ENCODE data around the gene FSIP1. TPM values are rescaled to one million over a fixed set of nuclear protein-coding genes. Genes with fewer than 3 reads are reported as not detected.

The FSIP1 gene
- total and polyA plus RNA-seq, 4 donors: 3.6 to 7.3 (median 5.1) TPM

DNA sequence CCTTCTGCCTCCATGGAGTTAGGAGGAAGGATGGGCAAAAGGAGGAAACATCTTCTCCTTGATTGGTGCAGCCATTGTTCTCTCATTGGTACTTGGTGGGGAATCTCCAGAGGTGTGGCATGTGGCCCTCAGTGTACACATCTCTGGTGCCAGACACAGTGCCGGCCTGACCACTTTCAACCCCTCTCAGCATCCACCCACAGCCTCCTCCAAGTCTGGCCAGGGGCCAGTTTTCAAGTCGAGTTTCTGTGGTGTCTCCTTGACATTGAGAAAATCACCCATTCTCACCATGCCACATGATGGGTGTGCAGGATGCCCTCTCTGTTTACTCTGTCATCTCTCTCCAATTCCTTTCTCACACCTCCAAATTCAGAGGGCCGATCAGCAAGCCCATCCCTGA, 12.8 kb upstream of the FSIP1 start:
- Histone ChIP-seq H3K4me1 (ENCODE audit: control insufficient read depth, insufficient read depth, low read length) (no peaks in the 10 kb centered on the region), H3K36me3 (ENCODE audit: control insufficient read depth, insufficient read depth, low read length) (no peaks in the 10 kb centered on the region)

DNA sequence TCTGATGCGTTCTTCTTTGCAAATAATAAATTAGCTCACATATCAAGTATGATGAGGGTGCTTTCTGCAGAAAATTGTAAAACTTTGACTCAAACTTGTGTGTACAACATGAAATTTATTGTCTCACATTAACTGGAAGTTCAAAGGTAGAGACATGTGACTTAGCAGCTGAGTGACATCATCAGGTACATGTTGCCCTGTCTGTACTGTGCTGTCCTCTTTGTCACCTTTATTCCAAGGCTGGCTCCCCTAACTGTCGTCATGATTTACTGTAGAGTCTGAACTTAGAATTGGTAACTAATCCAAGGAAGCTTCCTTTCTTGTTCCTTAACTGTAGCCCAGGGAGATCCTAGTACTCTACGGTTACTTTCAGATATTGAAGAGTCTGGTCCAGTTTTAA, 12.3 kb upstream of the FSIP1 start:
- H3K9me3 ChIP-seq (ENCODE audit: control insufficient read depth, insufficient read depth, low read length): no peaks in the 10 kb centered on the region
- no peaks in the 10 kb centered on the region for H3K36me3 ChIP-seq (ENCODE audit: control insufficient read depth, insufficient read depth, low read length)
- WGBS (ENCODE audit: insufficient coverage): no CpG with 5 or more reads among the region's 3 CpGs
- no peak overlapping the region for H3K4me3 ChIP-seq (ENCODE audit: low read depth, low read length)
- no peaks in the 10 kb centered on the region for H3K27me3 ChIP-seq (ENCODE audit: control insufficient read depth, insufficient read depth, low read length)
- no peaks in the 10 kb centered on the region for H3K4me1 ChIP-seq (ENCODE audit: control insufficient read depth, insufficient read depth, low read length)
- no peak for DNase-seq (ENCODE audit: low read depth in 4 of 6, low spot score in 6 of 6)
- H3K27ac ChIP-seq (ENCODE audit: low read depth, low read length): no peak overlapping the region

More for the DNA sequence above, 12.8 kb upstream of the FSIP1 start:
- no peaks in the 10 kb centered on the region for H3K9me3 ChIP-seq (ENCODE audit: control insufficient read depth, insufficient read depth, low read length)
- H3K27me3 ChIP-seq (ENCODE audit: control insufficient read depth, insufficient read depth, low read length): no peaks in the 10 kb centered on the region
- H3K27ac ChIP-seq (ENCODE audit: low read depth, low read length): no peak overlapping the region
- H3K4me3 ChIP-seq (ENCODE audit: low read depth, low read length): no peak overlapping the region
- no peak for DNase-seq (ENCODE audit: low read depth in 4 of 6, low spot score in 6 of 6)
- 71% methylated on average over 2 of the region's 3 CpGs for WGBS (ENCODE audit: insufficient coverage)

DNA sequence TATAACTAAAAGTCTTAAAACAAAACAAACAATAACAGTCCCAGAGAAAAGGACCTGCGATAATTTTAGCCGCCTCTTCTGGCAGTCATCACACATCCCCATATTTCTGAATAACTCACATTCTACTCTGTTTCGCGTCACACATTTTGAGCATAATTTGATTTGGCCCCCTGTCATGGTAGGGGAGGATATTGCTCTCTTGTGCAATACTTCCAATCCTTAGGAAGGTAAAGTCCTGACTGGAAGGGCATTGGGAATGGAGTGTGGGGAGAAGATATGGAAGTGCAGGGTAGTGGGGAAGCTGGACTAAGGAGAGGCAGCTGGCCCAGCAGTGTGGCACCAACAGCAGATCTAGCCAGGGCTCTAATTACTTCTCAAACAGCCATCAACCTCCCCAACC, 11.3 kb upstream of the FSIP1 start:
- Histone ChIP-seq H3K4me1 (ENCODE audit: control insufficient read depth, insufficient read depth, low read length) (no peaks in the 10 kb centered on the region), H3K9me3 (ENCODE audit: control insufficient read depth, insufficient read depth, low read length) (no peaks in the 10 kb centered on the region), H3K4me3 (ENCODE audit: low read depth, low read length) (no peak overlapping the region), H3K27me3 (ENCODE audit: control insufficient read depth, insufficient read depth, low read length) (no peaks in the 10 kb centered on the region), H3K36me3 (ENCODE audit: control insufficient read depth, insufficient read depth, low read length) (no peaks in the 10 kb centered on the region), H3K27ac (ENCODE audit: low read depth, low read length) (no peak overlapping the region)
- no CpG with 5 or more reads among the region's 4 CpGs for WGBS (ENCODE audit: insufficient coverage)
- DNase-seq (ENCODE audit: low read depth in 4 of 6, low spot score in 6 of 6): no peak

DNA sequence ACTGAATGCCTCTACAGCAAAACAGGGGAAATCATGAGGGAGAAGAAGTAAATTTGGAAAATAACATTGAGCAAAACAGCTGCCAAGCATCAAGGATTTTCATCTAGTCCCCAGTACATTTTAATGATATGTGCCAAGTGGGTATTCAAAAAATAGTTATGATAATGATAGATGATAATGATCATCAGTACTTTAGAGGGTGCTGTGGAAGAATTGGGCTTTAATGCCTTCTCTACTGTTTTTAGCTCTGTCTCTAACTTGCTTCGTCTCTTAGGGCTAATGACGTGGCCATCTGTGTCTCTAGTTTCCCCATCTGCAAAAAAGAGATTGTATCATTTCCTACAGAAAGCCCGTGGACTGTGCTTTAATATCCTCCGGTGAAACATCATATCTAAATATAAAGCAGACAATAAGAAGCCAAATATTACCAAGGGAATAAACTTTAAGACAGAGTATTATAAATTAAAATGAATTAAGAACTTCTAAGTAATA, 10.2 kb upstream of the FSIP1 start:
- Histone ChIP-seq H3K4me3 (ENCODE audit: low read depth, low read length) (no peak overlapping the region), H3K36me3 (ENCODE audit: control insufficient read depth, insufficient read depth, low read length) (no peaks in the 10 kb centered on the region), H3K9me3 (ENCODE audit: control insufficient read depth, insufficient read depth, low read length) (no peaks in the 10 kb centered on the region), H3K27me3 (ENCODE audit: control insufficient read depth, insufficient read depth, low read length) (no peaks in the 10 kb centered on the region), H3K4me1 (ENCODE audit: control insufficient read depth, insufficient read depth, low read length) (no peaks in the 10 kb centered on the region), H3K27ac (ENCODE audit: low read depth, low read length) (no peak overlapping the region)
- DNase-seq (ENCODE audit: low read depth in 4 of 6, low spot score in 6 of 6): peak in 1 of 6 donors; percentile 61
- WGBS (ENCODE audit: insufficient coverage): no CpG with 5 or more reads among the region's 4 CpGs

DNA sequence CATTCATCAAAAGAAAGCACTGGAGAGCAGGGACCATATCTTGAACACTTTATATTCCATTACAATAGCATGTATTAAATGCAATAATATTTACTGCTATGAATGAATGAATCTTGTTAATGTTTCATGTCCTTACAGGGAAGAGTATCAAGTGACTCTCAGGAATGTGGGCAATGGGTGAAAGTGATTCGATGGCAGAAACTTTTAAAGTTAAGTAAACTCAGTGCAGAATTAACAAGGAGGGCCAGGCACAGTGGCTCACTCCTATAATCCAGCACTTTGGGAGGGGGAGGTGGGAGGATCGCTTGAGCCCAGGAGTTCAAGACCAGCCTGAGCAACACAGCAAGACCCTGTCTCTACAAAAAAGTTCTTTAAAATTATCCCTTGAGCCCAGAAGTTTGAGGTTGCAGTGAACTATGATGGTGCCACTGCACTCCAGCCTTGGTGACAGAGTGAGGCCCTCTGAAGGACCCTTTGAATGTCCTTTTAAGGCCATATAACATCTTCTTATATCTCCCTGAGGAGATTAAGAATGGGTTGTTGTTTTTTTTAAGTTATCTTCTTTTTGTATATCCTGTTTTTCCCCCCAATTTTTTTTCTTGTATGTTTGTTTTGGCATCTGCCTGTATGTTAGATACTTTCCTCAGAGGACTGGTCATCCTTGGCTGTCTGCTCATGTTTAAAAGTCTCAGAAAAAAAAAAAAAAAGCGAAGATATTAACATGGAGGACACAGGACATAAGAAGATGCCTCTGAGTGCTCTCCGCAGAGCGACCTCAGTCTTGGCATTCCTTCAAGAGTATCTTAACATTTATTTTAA, 9.6 kb upstream of the FSIP1 start:
- no peak overlapping the region for H3K27ac ChIP-seq (ENCODE audit: low read depth, low read length)
- no peak overlapping the region for H3K4me3 ChIP-seq (ENCODE audit: low read depth, low read length)
- 57% methylated on average over 1 of the region's 5 CpGs for WGBS (ENCODE audit: insufficient coverage)
- no peaks in the 10 kb centered on the region for H3K36me3 ChIP-seq (ENCODE audit: control insufficient read depth, insufficient read depth, low read length)
- no peaks in the 10 kb centered on the region for H3K9me3 ChIP-seq (ENCODE audit: control insufficient read depth, insufficient read depth, low read length)
- no peaks in the 10 kb centered on the region for H3K4me1 ChIP-seq (ENCODE audit: control insufficient read depth, insufficient read depth, low read length)
- DNase-seq (ENCODE audit: low read depth in 4 of 6, low spot score in 6 of 6): no peak
- H3K27me3 ChIP-seq (ENCODE audit: control insufficient read depth, insufficient read depth, low read length): no peaks in the 10 kb centered on the region

DNA sequence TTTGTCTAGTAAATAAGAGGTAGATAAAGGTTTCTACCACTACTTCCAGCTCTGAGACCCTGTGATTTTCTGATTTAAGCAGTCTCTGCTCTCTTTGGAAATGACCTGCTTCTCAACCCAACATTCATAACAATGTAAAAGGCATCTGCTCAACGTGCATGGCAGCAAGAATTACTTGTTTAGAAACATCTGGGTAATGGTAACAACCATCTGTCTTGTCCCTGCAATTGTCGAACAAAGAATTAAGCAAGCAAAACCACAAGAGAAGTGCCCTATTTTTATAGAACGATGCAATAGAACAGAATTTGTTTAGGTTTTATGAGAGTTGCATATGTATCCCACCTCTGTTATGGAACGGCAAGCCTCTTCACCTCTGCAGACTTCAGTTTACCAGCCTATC, 7.1 kb upstream of the FSIP1 start:
- no peak overlapping the region for H3K4me3 ChIP-seq (ENCODE audit: low read depth, low read length)

DNA sequence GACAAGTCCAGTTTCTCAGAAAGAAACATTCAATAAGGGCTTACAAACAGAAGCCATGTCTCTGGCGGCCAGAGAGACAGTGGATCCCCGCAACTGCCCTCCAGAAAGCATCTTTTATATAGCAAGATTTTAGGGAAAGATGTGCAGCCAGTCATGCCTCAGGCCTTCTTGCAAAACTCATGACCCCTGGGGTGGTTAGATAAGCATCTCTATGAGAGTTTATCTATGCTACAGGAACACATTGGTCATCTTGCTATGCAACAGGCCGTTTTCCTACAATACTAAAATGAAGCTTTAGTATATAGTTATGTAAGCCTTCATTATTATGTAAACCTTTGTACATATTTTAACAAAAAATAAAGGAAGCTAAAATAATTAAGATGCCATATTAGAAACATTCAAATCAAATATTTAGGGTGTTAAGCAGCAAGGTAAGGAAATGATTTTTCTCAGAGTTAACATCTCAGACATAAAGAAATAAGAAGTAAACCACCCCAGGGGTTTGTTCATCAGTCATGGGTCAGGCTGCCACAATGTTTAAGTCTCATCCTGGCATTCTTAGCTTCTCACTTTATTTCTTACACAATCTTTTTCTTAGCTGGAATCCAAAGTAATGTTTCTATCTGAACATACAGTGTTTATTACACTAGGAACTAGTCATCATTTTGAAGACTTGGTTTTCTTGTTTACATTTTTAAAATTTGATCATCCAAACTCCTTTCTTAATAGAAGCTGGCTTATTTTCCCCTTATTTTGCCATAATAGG, 6.3 kb upstream of the FSIP1 start:
- H3K27me3 ChIP-seq (ENCODE audit: control insufficient read depth, insufficient read depth, low read length): no peaks in the 10 kb centered on the region
- no peaks in the 10 kb centered on the region for H3K9me3 ChIP-seq (ENCODE audit: control insufficient read depth, insufficient read depth, low read length)
- no CpG with 5 or more reads among the region's 3 CpGs for WGBS (ENCODE audit: insufficient coverage)
- DNase-seq (ENCODE audit: low read depth in 4 of 6, low spot score in 6 of 6): no peak
- no peak overlapping the region for H3K4me3 ChIP-seq (ENCODE audit: low read depth, low read length)
- no peak overlapping the region for H3K27ac ChIP-seq (ENCODE audit: low read depth, low read length)
- H3K4me1 ChIP-seq (ENCODE audit: control insufficient read depth, insufficient read depth, low read length): no peaks in the 10 kb centered on the region
- no peaks in the 10 kb centered on the region for H3K36me3 ChIP-seq (ENCODE audit: control insufficient read depth, insufficient read depth, low read length)

More for the DNA sequence above, 7.1 kb upstream of the FSIP1 start:
- no peaks in the 10 kb centered on the region for H3K36me3 ChIP-seq (ENCODE audit: control insufficient read depth, insufficient read depth, low read length)
- 72% methylated on average over 2 of the region's 4 CpGs for WGBS (ENCODE audit: insufficient coverage)
- no peak overlapping the region for H3K27ac ChIP-seq (ENCODE audit: low read depth, low read length)
- H3K4me1 ChIP-seq (ENCODE audit: control insufficient read depth, insufficient read depth, low read length): no peaks in the 10 kb centered on the region
- no peaks in the 10 kb centered on the region for H3K27me3 ChIP-seq (ENCODE audit: control insufficient read depth, insufficient read depth, low read length)
- no peaks in the 10 kb centered on the region for H3K9me3 ChIP-seq (ENCODE audit: control insufficient read depth, insufficient read depth, low read length)
- peak in 1 of 6 donors; percentile 81 for DNase-seq (ENCODE audit: low read depth in 4 of 6, low spot score in 6 of 6)

DNA sequence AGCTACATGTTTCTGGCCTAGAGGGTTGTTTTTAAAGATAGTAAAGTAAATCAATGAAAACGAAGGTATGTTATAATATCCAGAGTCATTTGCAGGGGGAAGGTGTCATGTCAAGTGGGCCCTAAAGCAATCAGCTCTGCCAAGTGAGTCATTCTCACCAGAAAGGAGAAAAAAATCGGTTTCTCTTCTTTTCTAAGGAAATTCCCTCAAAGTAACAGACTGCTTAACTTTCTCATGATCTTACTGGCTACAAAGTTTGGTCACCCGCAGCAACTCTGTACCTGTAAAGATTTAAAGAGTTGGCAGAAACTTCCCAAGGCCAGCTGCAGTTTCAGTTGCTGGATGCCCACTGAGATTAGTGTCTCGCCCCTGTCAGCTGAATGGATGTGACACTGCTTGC, 5.5 kb upstream of the FSIP1 start:
- DNase-seq (ENCODE audit: low read depth in 4 of 6, low spot score in 6 of 6): no peak
- no peaks in the 10 kb centered on the region for H3K9me3 ChIP-seq (ENCODE audit: control insufficient read depth, insufficient read depth, low read length)
- no peaks in the 10 kb centered on the region for H3K36me3 ChIP-seq (ENCODE audit: control insufficient read depth, insufficient read depth, low read length)
- no peaks in the 10 kb centered on the region for H3K4me1 ChIP-seq (ENCODE audit: control insufficient read depth, insufficient read depth, low read length)
- WGBS (ENCODE audit: insufficient coverage): 77% methylated on average over 2 of the region's 4 CpGs
- no peaks in the 10 kb centered on the region for H3K27me3 ChIP-seq (ENCODE audit: control insufficient read depth, insufficient read depth, low read length)
- no peak overlapping the region for H3K4me3 ChIP-seq (ENCODE audit: low read depth, low read length)
- no peak overlapping the region for H3K27ac ChIP-seq (ENCODE audit: low read depth, low read length)

DNA sequence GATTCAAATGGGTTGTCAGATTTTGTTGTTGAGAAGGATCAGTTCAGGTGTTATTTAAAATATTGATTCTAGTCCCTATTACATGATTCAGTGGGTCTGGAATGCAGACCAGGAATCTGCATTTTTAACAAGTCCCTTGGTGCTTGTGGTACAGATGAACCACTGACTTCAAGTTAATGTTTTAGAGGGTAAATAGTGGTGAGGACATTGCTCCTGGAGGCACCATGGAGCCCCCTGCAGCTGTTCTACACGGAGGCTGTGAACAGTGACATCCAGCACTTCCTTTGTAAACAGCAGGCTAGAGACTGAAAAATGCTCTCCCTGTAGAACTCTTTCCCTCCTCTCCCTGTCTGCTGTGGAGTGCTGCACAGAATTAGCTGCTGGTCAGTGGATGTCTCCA, 4.8 kb upstream of the FSIP1 start:
- Histone ChIP-seq H3K36me3 (ENCODE audit: control insufficient read depth, insufficient read depth, low read length) (no peaks in the 10 kb centered on the region), H3K4me3 (ENCODE audit: low read depth, low read length) (no peak overlapping the region), H3K9me3 (ENCODE audit: control insufficient read depth, insufficient read depth, low read length) (no peaks in the 10 kb centered on the region), H3K4me1 (ENCODE audit: control insufficient read depth, insufficient read depth, low read length) (no peaks in the 10 kb centered on the region), H3K27me3 (ENCODE audit: control insufficient read depth, insufficient read depth, low read length) (no peaks in the 10 kb centered on the region), H3K27ac (ENCODE audit: low read depth, low read length) (no peak overlapping the region)
- DNase-seq (ENCODE audit: low read depth in 4 of 6, low spot score in 6 of 6): peak in 1 of 6 donors; percentile 32
- no CpG with 5 or more reads among the region's 1 CpG for WGBS (ENCODE audit: insufficient coverage)

Measured in spinal cord (tissue), 10 donors.